Activated naive CD4-positive, alpha-beta T cell treated with anti-CD3 and anti-CD28 coated beads, Interleukin-2, amount 50 U/mL, for 72 hours (primary cell): ENCODE results near the gene APLNR. TPM values are rescaled to one million over a fixed set of nuclear protein-coding genes. Genes with fewer than 3 reads are reported as not detected.

Source experiments
- ATAC-seq, 2 donors: fragments of 150-1000 bp; cut with Tn5 transposase; 2 replicates each; pipeline ENCODE4 v1.10.0; 2021; ENCODE audit warnings: mild to moderate bottlenecking in 2 of 2, moderate library complexity in 2 of 2
- DNase-seq, 2 donors: peaks; one replicate each; pipeline ENCODE4 v3.0.0; 2021 to 2022; ENCODE audit warnings: low spot score in 2 of 2
- H3K27ac Mint-ChIP-seq, 2 donors: one replicate each; pipeline ENCODE4 v1.8.0; 2022; ENCODE audit warnings: mild to moderate bottlenecking in 2 of 2, mixed read lengths in 2 of 2
- H3K36me3 Mint-ChIP-seq, 2 donors: one replicate each; pipeline ENCODE4 v1.8.0; 2022; ENCODE audit warnings: mixed read lengths in 2 of 2
- H3K9me3 Mint-ChIP-seq, 2 donors: one replicate each; pipeline ENCODE4 v1.8.0; 2022; ENCODE audit warnings: mixed read lengths in 2 of 2
- total RNA-seq, 2 donors: library from RNA; stranded (reverse); gene quantifications; one replicate each; pipeline ENCODE4 v1.2.3, GENCODE V29; 2022

Gene APLNR
- total RNA-seq, 2 donors from 2014 or later: not detected

- ATAC-seq (no peak), DNase-seq (no peak)
- Mint-ChIP-seq H3K36me3 (no peaks in the 10 kb centered on the region), H3K9me3 (no peaks in the 10 kb centered on the region), H3K27ac (no peak overlapping the region)
Observed at GRCh38 chr11:57231539-57232253, 5.4 kb downstream of the APLNR start.

GRCh38 chr11:57230791-57231538 is 6.1 kb downstream of the APLNR start:
- Mint-ChIP-seq H3K27ac (no peak overlapping the region), H3K9me3 (no peaks in the 10 kb centered on the region), H3K36me3 (no peaks in the 10 kb centered on the region)
- no peak for ATAC-seq
- DNase-seq: no peak

DNA sequence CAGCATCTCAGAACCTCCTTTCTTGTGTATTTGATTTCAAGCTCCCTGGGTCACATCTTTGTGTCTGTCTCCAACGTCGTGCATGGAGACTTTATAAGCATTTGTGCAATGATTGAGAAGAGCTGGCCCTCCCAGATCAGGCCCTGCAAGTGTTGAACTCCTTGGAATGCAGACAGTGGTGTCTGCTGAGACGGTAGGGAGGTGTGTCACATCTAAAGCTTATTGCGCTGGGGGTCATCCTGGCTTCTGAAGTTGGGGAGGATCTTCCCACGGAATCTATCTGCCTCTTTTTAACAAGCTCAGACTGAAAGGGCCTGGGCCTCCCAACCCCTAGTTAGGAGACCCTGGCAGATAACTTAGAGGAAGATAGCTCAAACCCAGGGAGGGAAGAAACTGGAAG is 6.7 kb downstream of the APLNR start:
- no peak for ATAC-seq
- H3K9me3 Mint-ChIP-seq: no peaks in the 10 kb centered on the region
- DNase-seq: no peak
- no peaks in the 10 kb centered on the region for H3K36me3 Mint-ChIP-seq
- no peak overlapping the region for H3K27ac Mint-ChIP-seq

DNA sequence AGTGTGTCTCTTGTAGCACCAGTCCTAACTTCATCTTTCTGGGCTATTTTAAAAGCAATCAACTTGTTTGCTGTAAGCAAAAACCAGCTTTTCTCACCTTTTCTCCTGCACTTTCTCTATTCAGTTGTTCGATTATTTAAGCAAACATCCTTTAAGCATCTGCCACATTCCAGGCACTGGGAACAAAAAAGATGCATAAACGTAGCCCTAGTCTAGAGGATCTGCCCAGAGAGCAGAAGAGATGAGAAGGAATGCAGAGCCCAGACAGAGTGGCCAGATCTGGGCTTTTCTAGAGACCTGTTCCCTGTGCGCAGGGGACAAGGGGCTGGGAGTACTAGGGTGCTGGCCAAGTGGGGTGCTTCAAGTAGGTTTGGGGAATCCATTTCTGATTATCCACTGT is 8.4 kb downstream of the APLNR start:
- ATAC-seq (no peak), DNase-seq (no peak)
- no peaks in the 10 kb centered on the region for H3K36me3 Mint-ChIP-seq
- H3K27ac Mint-ChIP-seq: no peak overlapping the region
- no peaks in the 10 kb centered on the region for H3K9me3 Mint-ChIP-seq

DNA sequence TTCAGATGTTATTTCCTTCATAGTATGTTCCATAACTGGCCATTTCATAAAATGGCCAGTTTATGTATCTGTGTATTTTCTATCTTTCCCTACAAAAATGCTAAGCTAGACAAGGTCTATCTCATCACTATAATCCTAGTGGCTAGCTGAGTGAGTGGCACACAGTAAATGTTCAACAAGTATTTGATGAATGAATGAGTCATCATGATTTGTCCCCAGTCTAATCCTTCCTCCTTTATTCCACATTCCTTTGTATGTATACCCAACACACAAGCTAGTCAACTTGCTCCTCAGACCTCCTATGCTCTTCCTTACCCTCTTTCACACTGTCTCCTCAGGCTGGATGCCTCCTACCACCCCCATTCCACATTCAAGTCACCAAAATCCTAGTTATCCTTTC is 12.5 kb downstream of the APLNR start:
- ATAC-seq (no peak), DNase-seq (no peak)
- Mint-ChIP-seq H3K27ac (no peak overlapping the region), H3K9me3 (no peaks in the 10 kb centered on the region), H3K36me3 (no peaks in the 10 kb centered on the region)

- ATAC-seq (no peak), DNase-seq (no peak)
- no peaks in the 10 kb centered on the region for H3K9me3 Mint-ChIP-seq
- no peak overlapping the region for H3K27ac Mint-ChIP-seq
- no peaks in the 10 kb centered on the region for H3K36me3 Mint-ChIP-seq
Observed at GRCh38 chr11:57224128-57224527, 12.9 kb downstream of the APLNR start.

DNA sequence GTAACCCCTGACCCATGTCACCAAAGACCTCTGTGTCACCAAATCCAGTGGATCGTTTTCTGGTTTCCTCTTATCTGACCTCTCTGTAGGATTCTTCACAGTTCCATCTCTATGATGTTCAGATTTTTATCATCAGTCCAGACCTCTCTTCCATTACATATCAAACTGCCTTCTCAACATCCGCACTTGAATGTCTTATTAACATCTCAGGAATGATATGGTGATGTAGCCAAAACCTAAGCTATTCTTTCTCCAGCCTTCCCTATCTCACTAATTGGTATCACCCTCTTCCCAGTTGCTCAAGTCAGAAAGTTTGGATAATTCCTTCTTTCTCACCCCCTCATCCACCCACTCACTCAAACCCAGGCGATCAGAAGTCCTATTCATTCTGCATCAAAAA is 13.4 kb downstream of the APLNR start:
- no peak overlapping the region for H3K27ac Mint-ChIP-seq
- ATAC-seq (no peak), DNase-seq (no peak)
- H3K36me3 Mint-ChIP-seq: no peaks in the 10 kb centered on the region
- no peaks in the 10 kb centered on the region for H3K9me3 Mint-ChIP-seq

GRCh38 chr11:57222239-57222638 is 14.8 kb downstream of the APLNR start:
- ATAC-seq (no peak), DNase-seq (no peak)
- no peaks in the 10 kb centered on the region for H3K9me3 Mint-ChIP-seq
- H3K36me3 Mint-ChIP-seq: no peaks in the 10 kb centered on the region
- H3K27ac Mint-ChIP-seq: no peak overlapping the region

- Mint-ChIP-seq H3K36me3 (no peaks in the 10 kb centered on the region), H3K27ac (no peak overlapping the region), H3K9me3 (no peaks in the 10 kb centered on the region)
- DNase-seq (no peak), ATAC-seq (no peak)
Observed at GRCh38 chr11:57219021-57219627, 17.9 kb downstream of the APLNR start.

- ATAC-seq: no peak
- DNase-seq: no peak
- no peaks in the 10 kb centered on the region for H3K9me3 Mint-ChIP-seq
- no peaks in the 10 kb centered on the region for H3K36me3 Mint-ChIP-seq
- H3K27ac Mint-ChIP-seq: no peak overlapping the region
Observed at GRCh38 chr11:57217053-57217452, 20.0 kb downstream of the APLNR start.

DNA sequence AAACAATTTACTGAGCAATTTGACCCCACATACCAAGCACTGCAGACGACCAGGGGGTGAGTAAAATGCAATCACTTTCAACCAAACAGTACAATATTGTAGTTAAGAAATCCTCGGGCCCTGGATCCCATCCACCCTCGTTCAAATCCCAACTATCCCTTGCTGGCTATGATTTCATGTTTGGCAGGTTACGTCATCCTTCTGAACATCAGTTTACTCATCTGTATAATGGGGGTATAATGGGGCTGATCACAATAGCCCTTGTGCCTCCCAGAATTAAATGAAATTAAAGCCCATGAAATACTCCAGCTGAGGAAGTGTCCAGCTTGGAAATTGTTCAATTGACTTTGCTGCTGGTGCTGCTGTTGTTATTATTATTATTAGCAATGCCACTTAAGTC is 20.6 kb downstream of the APLNR start:
- DNase-seq (no peak), ATAC-seq (no peak)
- no peaks in the 10 kb centered on the region for H3K36me3 Mint-ChIP-seq
- H3K27ac Mint-ChIP-seq: no peak overlapping the region
- H3K9me3 Mint-ChIP-seq: no peaks in the 10 kb centered on the region

DNA sequence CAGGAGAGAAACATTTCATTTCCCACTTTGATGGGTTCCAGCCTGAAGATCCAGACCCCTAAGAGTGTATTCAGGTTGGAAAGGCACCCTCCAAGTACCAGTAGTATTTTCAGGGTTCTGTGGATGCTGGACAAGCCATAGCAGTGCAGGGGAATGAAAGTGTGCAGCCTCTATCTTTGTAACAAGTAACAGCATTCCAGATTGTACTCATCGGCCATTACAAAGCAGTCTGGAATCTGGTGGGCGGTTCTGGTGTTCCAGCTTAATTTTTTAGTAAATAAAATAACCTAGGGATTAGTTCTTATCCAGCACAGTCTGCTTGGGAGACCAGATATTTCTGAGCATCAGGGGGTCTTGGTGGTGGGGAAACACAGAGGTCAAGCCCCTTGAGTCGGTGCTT is 22.6 kb downstream of the APLNR start:
- Mint-ChIP-seq H3K36me3 (no peaks in the 10 kb centered on the region), H3K27ac (no peak overlapping the region), H3K9me3 (no peaks in the 10 kb centered on the region)
- no peak for ATAC-seq
- DNase-seq: no peak

DNA sequence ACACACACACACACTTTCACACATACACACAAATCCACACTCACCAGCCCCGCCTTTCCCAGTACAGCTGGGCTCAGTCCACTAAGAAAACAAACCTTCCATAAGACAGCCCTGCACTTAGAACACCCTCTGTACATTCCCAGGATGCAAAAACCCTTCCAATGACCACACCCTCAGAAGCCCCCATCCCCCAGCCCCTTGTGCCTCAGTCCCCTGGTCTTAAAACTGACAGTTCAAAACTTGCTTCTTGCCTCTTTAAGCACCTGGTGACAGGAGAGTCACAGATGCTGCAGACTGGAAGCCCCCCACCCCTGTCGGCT is 23.0 kb downstream of the APLNR start:
- no peak for ATAC-seq

GRCh38 chr11:57213342-57214097 is 23.5 kb downstream of the APLNR start:
- Mint-ChIP-seq H3K36me3 (no peaks in the 10 kb centered on the region), H3K9me3 (no peaks in the 10 kb centered on the region), H3K27ac (no peak overlapping the region)
- ATAC-seq (no peak), DNase-seq (no peak)

More for the DNA sequence above, 23.0 kb downstream of the APLNR start:
- Mint-ChIP-seq H3K9me3 (no peaks in the 10 kb centered on the region), H3K36me3 (no peaks in the 10 kb centered on the region), H3K27ac (no peak overlapping the region)
- DNase-seq: no peak

GRCh38 chr11:57210781-57211180 is 26.3 kb downstream of the APLNR start:
- no peak for DNase-seq
- no peak for ATAC-seq
- Mint-ChIP-seq H3K36me3 (no peaks in the 10 kb centered on the region), H3K27ac (no peak overlapping the region), H3K9me3 (no peaks in the 10 kb centered on the region)

GRCh38 chr11:57207168-57207567 is 29.9 kb downstream of the APLNR start:
- H3K27ac Mint-ChIP-seq: no peak overlapping the region
- H3K9me3 Mint-ChIP-seq: no peaks in the 10 kb centered on the region
- no peak for ATAC-seq
- DNase-seq: no peak
- no peaks in the 10 kb centered on the region for H3K36me3 Mint-ChIP-seq

- no peaks in the 10 kb centered on the region for H3K9me3 Mint-ChIP-seq
- H3K27ac Mint-ChIP-seq: no peak overlapping the region
- ATAC-seq (no peak), DNase-seq (no peak)
- H3K36me3 Mint-ChIP-seq: no peaks in the 10 kb centered on the region
Observed at GRCh38 chr11:57205041-57205641, 31.9 kb downstream of the APLNR start.
